Brain microvascular endothelial cell (primary cell): Measurements from ENCODE around the gene ZBTB22.
A peak's percentile ranks its signal among the peaks of the same experiment; 100 is the strongest.

Source experiments
- DNase-seq: peaks from one replicate; pipeline ENCODE4 v3.0.0-alpha.2; 2020
- H3K27ac ChIP-seq: fragments of 250-450 bp; sonication (Bioruptor Pico); 2 replicates; pipeline ENCODE4 v1.5.1; 2020; ENCODE audit warnings: mild to moderate bottlenecking, moderate library complexity
- H3K27me3 ChIP-seq: fragments of 250-450 bp; sonication (Bioruptor Pico); replicated peaks from 2 replicates; pipeline ENCODE4 v1.5.1; 2020; ENCODE audit warnings: mild to moderate bottlenecking
- H3K36me3 ChIP-seq: fragments of 250-450 bp; sonication (Bioruptor Pico); replicated peaks from 2 replicates; pipeline ENCODE4 v1.5.1; 2020; ENCODE audit warnings: mild to moderate bottlenecking
- H3K4me3 ChIP-seq: 2 replicates; pipeline ENCODE4 v1.5.1; 2011; ENCODE audit warnings: low read depth, mild to moderate bottlenecking, control low read depth, low read length, moderate library complexity
- CTCF ChIP-seq: IDR thresholded peaks from 2 replicates; pipeline ENCODE4 v1.5.1; 2011; ENCODE audit warnings: low read depth, mild to moderate bottlenecking, moderate library complexity, low read length, control low read depth, inconsistent platforms; ENCODE audit errors: missing control alignments
- in situ Hi-C: cut with HindIII; loops from 2 replicates; pipeline ENCODE4 v1.10.0; 2017; ENCODE audit warnings: low sequenced_read_pairs, low pct_ligation_motif_present

Gene ZBTB22

GRCh38 chr6:33318426-33319073 lies 1.0 kb upstream of the ZBTB22 start:
- no peak for TF ChIP-seq CTCF
- in situ Hi-C loops, result no loop called here
- H3K27me3 ChIP-seq, result no peaks in the 10 kb centered on the region
- H3K36me3 ChIP-seq, result peaks cover 25% of the 10 kb centered on the region
- H3K27ac ChIP-seq, result no peak overlapping the region
- H3K4me3 ChIP-seq, result peak overlapping the region; percentile 61
- DNase-seq, result no peak

- no peak for TF ChIP-seq CTCF
- no peaks in the 10 kb centered on the region for H3K27me3 ChIP-seq
- peaks cover 25% of the 10 kb centered on the region for H3K36me3 ChIP-seq
- H3K4me3 ChIP-seq, result peak overlapping the region; percentile 61
- no peak for DNase-seq
- in situ Hi-C loops, result no loop called here
- no peak overlapping the region for H3K27ac ChIP-seq
Observed at GRCh38 chr6:33317419-33317668, 200 bp downstream of the ZBTB22 start.

GRCh38 chr6:33316603-33317418 lies 733 bp downstream of the ZBTB22 start:
- in situ Hi-C loops, result no loop called here
- Histone ChIP-seq H3K27ac (no peak overlapping the region), H3K27me3 (no peaks in the 10 kb centered on the region), H3K36me3 (peaks cover 25% of the 10 kb centered on the region), H3K4me3 (peak overlapping the region; percentile 61)
- DNase-seq, result no peak
- no peak for TF ChIP-seq CTCF

GRCh38 chr6:33315793-33316602 lies 1.5 kb downstream of the ZBTB22 start:
- in situ Hi-C loops, result no loop called here
- no peak for DNase-seq
- Histone ChIP-seq H3K27ac (no peak overlapping the region), H3K27me3 (no peaks in the 10 kb centered on the region), H3K4me3 (no peak overlapping the region), H3K36me3 (peaks cover 24% of the 10 kb centered on the region)
- TF ChIP-seq CTCF, result no peak

- H3K27me3 ChIP-seq, result no peaks in the 10 kb centered on the region
- peaks cover 25% of the 10 kb centered on the region for H3K36me3 ChIP-seq
- DNase-seq, result no peak
- peak overlapping the region; percentile 93 for H3K27ac ChIP-seq
- no peak for TF ChIP-seq CTCF
- in situ Hi-C loops, result no loop called here
- peak overlapping the region; percentile 93 for H3K4me3 ChIP-seq
Observed at GRCh38 chr6:33314943-33315792, 2.4 kb downstream of the ZBTB22 start.
